B cell (primary cell): Measurements from ENCODE around the gene CACNA2D2. TPM values are rescaled to one million over a fixed set of nuclear protein-coding genes. Genes with fewer than 3 reads are reported as not detected.

Source experiments
- ATAC-seq: fragments of 200-7000 bp; cut with Tn5 transposase; one replicate; pipeline ENCODE4 v1.10.0; 2021; ENCODE audit warnings: low read depth, mild to moderate bottlenecking, moderate number of reproducible peaks, moderate library complexity
- CTCF ChIA-PET: fragments of 350-600 bp; sonication (Branson Sonifier 250); formaldehyde crosslinking; loops from one replicate; lab custom pipeline; 2021; ENCODE audit warnings: antibody characterized with exemption, inconsistent platforms; lab: Charles Lee
- POLR2A ChIA-PET: fragments of 350-600 bp; sonication (Branson Sonifier 250); formaldehyde crosslinking; loops from one replicate; lab custom pipeline; 2021; ENCODE audit warnings: antibody characterized with exemption; lab: Charles Lee
- DNase-seq: peaks from one replicate; pipeline ENCODE4 v3.0.0; 2013
- H2AFZ ChIP-seq: 2 replicates; pipeline ENCODE4 v1.6.1; 2012; ENCODE audit warnings: mild to moderate bottlenecking, low read depth, low read length; ENCODE audit not compliant: insufficient read depth, poor library complexity, severe bottlenecking
- H3K27ac ChIP-seq, 2 donors: 1 replicate in 1 of 2; 2 replicates in 1 of 2; pipeline ENCODE4 v1.5.1; 2012 to 2013; ENCODE audit warnings: low read length in 2 of 2, mild to moderate bottlenecking in 2 of 2, moderate library complexity in 1 of 2
- H3K27me3 ChIP-seq, 4 experiments: fragments of 200-600 bp in 1 of 4; sonication (generic) in 1 of 4; replicated peaks in 1 of 4; 1 replicate in 2 of 4; 2 replicates in 2 of 4; pipeline versions ENCODE4 v1.6.1 to v1.7.0; 2013 to 2016; ENCODE audit warnings: low read length in 3 of 4, mild to moderate bottlenecking in 2 of 4, mixed read lengths in 1 of 4, moderate library complexity in 1 of 4; ENCODE audit not compliant: insufficient read depth in 4 of 4, control insufficient read depth in 3 of 4; ENCODE audit errors: control extremely low read depth in 1 of 4
- H3K36me3 ChIP-seq, 2 experiments: replicated peaks in 1 of 2; 1 replicate in 1 of 2; 2 replicates in 1 of 2; pipeline versions ENCODE4 v1.6.1 to v1.7.1; 2013; ENCODE audit warnings: low read length in 1 of 2; ENCODE audit not compliant: insufficient read depth in 2 of 2, control insufficient read depth in 1 of 2; ENCODE audit errors: control extremely low read depth in 1 of 2, extremely low read depth in 1 of 2
- H3K4me1 ChIP-seq, 2 donors: fragments of 200-600 bp in 1 of 2; sonication (generic) in 1 of 2; 1 replicate in 1 of 2; 2 replicates in 1 of 2; pipeline versions ENCODE4 v1.5.1 to v1.6.1; 2013 to 2017; ENCODE audit warnings: low read length in 2 of 2; ENCODE audit not compliant: control insufficient read depth in 2 of 2, insufficient read depth in 2 of 2
- H3K4me2 ChIP-seq: replicated peaks from 2 replicates; pipeline ENCODE3; 2012; ENCODE audit warnings: mild to moderate bottlenecking, low read depth, low read length; ENCODE audit not compliant: poor library complexity, severe bottlenecking
- H3K4me3 ChIP-seq, 5 experiments: fragments of 200-600 bp in 1 of 5; sonication (generic) in 1 of 5; 1 replicate in 3 of 5; 2 replicates in 2 of 5; pipeline versions ENCODE4 v1.5.1 to v1.7.0; 2011 to 2016; ENCODE audit warnings: low read length in 4 of 5, mild to moderate bottlenecking in 4 of 5, low read depth in 2 of 5, control low read depth in 1 of 5, moderate library complexity in 1 of 5; ENCODE audit not compliant: insufficient read depth in 1 of 5; ENCODE audit errors: control extremely low read depth in 1 of 5, extremely low read depth in 1 of 5
- H3K79me2 ChIP-seq: fragments of 200-600 bp; sonication (generic); one replicate; pipeline ENCODE4 v1.6.0; 2016; ENCODE audit warnings: low read length; ENCODE audit not compliant: control insufficient read depth, insufficient read depth
- H3K9ac ChIP-seq: fragments of 200-600 bp; sonication (generic); 2 replicates; pipeline ENCODE4 v1.6.1; 2017; ENCODE audit warnings: mild to moderate bottlenecking, low read length, moderate library complexity
- H3K9me3 ChIP-seq, 3 donors: one replicate each; pipeline versions ENCODE4 v1.6.1 to v1.7.1; 2013; ENCODE audit warnings: low read length in 2 of 3; ENCODE audit not compliant: control insufficient read depth in 2 of 3, insufficient read depth in 1 of 3; ENCODE audit errors: control extremely low read depth in 1 of 3
- H4K20me1 ChIP-seq: 2 replicates; pipeline ENCODE4 v1.6.0; 2012; ENCODE audit warnings: mild to moderate bottlenecking, low read length; ENCODE audit not compliant: insufficient read depth, control insufficient read depth, poor library complexity, severe bottlenecking
- H3K27ac Mint-ChIP-seq: one replicate; pipeline ENCODE4 v1.8.0; 2021; ENCODE audit warnings: mixed read lengths
- H3K27me3 Mint-ChIP-seq: one replicate; pipeline ENCODE4 v1.8.0; 2021; ENCODE audit warnings: mixed read lengths
- H3K4me1 Mint-ChIP-seq: one replicate; pipeline ENCODE4 v1.8.0; 2021; ENCODE audit warnings: mixed read lengths
- H3K4me3 Mint-ChIP-seq: one replicate; pipeline ENCODE4 v1.8.0; 2021; ENCODE audit warnings: mixed read lengths
- H3K9me3 Mint-ChIP-seq: one replicate; pipeline ENCODE4 v1.8.0; 2022; ENCODE audit warnings: mixed read lengths; ENCODE audit not compliant: insufficient read depth
- CTCF ChIP-seq: fragments of 200-600 bp; IDR thresholded peaks from one replicate; pipeline ENCODE4 v1.8.0; 2022; ENCODE audit warnings: antibody characterized with exemption, mild to moderate bottlenecking
- EZH2 ChIP-seq: IDR thresholded peaks from 2 replicates; pipeline ENCODE4 v1.6.1; 2012; ENCODE audit warnings: borderline replicate concordance, low read depth, mild to moderate bottlenecking, moderate library complexity, low read length; ENCODE audit not compliant: insufficient read depth, poor library complexity, severe bottlenecking
- WGBS: methylation state at CpG from one replicate; pipeline ENCODE4 v1.1.5; 2013; ENCODE audit warnings: missing lambda C conversion rate; ENCODE audit not compliant: insufficient coverage; 5-methylcytosine and 5-hydroxymethylcytosine counted together
- intact Hi-C: fragments of 100-400 bp; cut with micrococcal nuclease; formaldehyde crosslinking; loops from one replicate; pipeline ENCODE4 v1.10.0; 2022
- polyA plus RNA-seq: library from polyadenylated mRNA; depleted of rRNA; stranded (reverse); fragments of >200 nt; gene quantifications from 2 replicates; pipeline ENCODE4 v1.2.3, GENCODE V29; 2012
- total RNA-seq, 2 donors: library from RNA; stranded (reverse); fragments of 120-200 nt in 1 of 2; gene quantifications; 1 replicate in 1 of 2; 2 replicates in 1 of 2; pipeline versions ENCODE4 v1.2.3 to v1.2.4, GENCODE V29; 2013 to 2022

The CACNA2D2 gene
- total and polyA plus RNA-seq, 2 donors (not counting 1 experiment from before 2014, with no cell fraction given), result 0.69 to 1.2 TPM

GRCh38 chr3:50425911-50426310 is 77.5 kb downstream of the CACNA2D2 start:
- Mint-ChIP-seq H3K4me3 (no peak overlapping the region), H3K4me1 (no peaks in the 10 kb centered on the region), H3K9me3 (no peaks in the 10 kb centered on the region), H3K27ac (no peak overlapping the region), H3K27me3 (peaks cover 4% of the 10 kb centered on the region)
- H4K20me1 ChIP-seq, result no peaks in the 10 kb centered on the region
- H3K79me2 ChIP-seq, result no peaks in the 10 kb centered on the region
- no peaks in the 10 kb centered on the region for H3K9me3 ChIP-seq
- TF ChIP-seq CTCF (no peak), EZH2 (no peak)
- 80% methylated on average over 5 of the region's 5 CpGs for WGBS
- ChIA-PET POLR2A (no interaction called here), CTCF (no interaction called here)
- H3K9ac ChIP-seq, result no peak overlapping the region
- no peak overlapping the region for H3K4me3 ChIP-seq
- H3K4me2 ChIP-seq, result no peak overlapping the region
- no peaks in the 10 kb centered on the region for H3K4me1 ChIP-seq
- no peak for DNase-seq
- no peak overlapping the region for H2AFZ ChIP-seq
- ATAC-seq, result no peak
- no peaks in the 10 kb centered on the region for H3K27me3 ChIP-seq
- no peaks in the 10 kb centered on the region for H3K36me3 ChIP-seq
- intact Hi-C loops, result no loop called here
- no peak overlapping the region for H3K27ac ChIP-seq

DNA sequence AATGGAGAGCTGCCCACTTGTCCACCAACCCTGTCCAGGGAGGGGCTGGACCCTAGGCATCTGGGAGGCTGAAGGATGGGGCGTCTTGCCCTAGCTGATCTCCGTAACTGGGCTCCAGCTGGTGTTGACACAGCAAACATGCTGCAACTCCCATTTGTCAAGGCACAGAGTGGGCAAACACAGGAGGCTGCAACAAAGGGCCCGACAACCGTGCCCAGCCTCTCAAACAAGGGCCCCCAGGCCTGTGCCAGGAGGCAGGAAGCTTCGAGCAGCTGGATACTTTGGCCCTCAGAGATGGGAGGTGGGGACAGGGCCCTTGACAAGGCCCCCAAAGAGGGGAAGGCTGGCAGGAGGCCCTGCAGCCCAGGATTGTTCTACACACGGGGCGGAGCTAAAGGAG is 79.9 kb downstream of the CACNA2D2 start:
- DNase-seq (no peak), ATAC-seq (no peak)
- no peak for TF ChIP-seq EZH2
- TF ChIP-seq CTCF, result no peak
- H3K4me3 ChIP-seq, result no peak overlapping the region
- WGBS, result 84% methylated on average over 7 of the region's 7 CpGs
- H3K9ac ChIP-seq, result no peak overlapping the region
- no peak overlapping the region for H3K27ac ChIP-seq
- H3K4me1 ChIP-seq, result no peaks in the 10 kb centered on the region
- H3K9me3 Mint-ChIP-seq, result no peaks in the 10 kb centered on the region
- H3K9me3 ChIP-seq, result no peaks in the 10 kb centered on the region
- CTCF ChIA-PET, result interaction anchor here (0.6 kb wide), 1 partner anchor 99 kb away, joined by 3 read pairs; no protein-coding TSS in a partner anchor
- no peaks in the 10 kb centered on the region for H4K20me1 ChIP-seq
- no peaks in the 10 kb centered on the region for H3K36me3 ChIP-seq
- H3K27ac Mint-ChIP-seq, result no peak overlapping the region
- no peaks in the 10 kb centered on the region for H3K4me1 Mint-ChIP-seq
- H3K79me2 ChIP-seq, result no peaks in the 10 kb centered on the region
- H3K27me3 Mint-ChIP-seq, result peaks cover 4% of the 10 kb centered on the region
- intact Hi-C loops, result no loop called here
- POLR2A ChIA-PET, result no interaction called here
- H3K27me3 ChIP-seq, result no peaks in the 10 kb centered on the region
- no peak overlapping the region for H3K4me3 Mint-ChIP-seq
- no peak overlapping the region for H3K4me2 ChIP-seq
- no peak overlapping the region for H2AFZ ChIP-seq
